HG02885 (cell line): ENCODE measurements around the gene P2RX2.
A peak's percentile ranks its signal among the peaks of the same experiment; 100 is the strongest.
"Not testable (repeated sequence)": the region's sequence is repeated elsewhere in the genome, so short reads cannot be mapped to it uniquely, and the experiment has no call there.

ENCODE experiments used
- ATAC-seq: cut with Tn5 transposase; IDR thresholded peaks from one replicate; pipeline ENCODE4 v1.9.1; 2021; ENCODE audit warnings: mild to moderate bottlenecking; ENCODE audit not compliant: unreplicated experiment, poor library complexity

P2RX2 gene

GRCh38 chr12:132582582-132583410 lies 35.8 kb upstream of the P2RX2 start:
- ATAC-seq: no peak

GRCh38 chr12:132583411-132583710 lies 35.2 kb upstream of the P2RX2 start:
- no peak for ATAC-seq

- ATAC-seq: no peak
These were observed 34.8 kb upstream of the P2RX2 start for GRCh38 chr12:132583736-132584135.

- no peak for ATAC-seq
These were observed 34.1 kb upstream of the P2RX2 start for GRCh38 chr12:132584429-132584828.

- ATAC-seq: no peak
These were observed 33.4 kb upstream of the P2RX2 start for GRCh38 chr12:132585177-132585576.

GRCh38 chr12:132586929-132587328 lies 31.6 kb upstream of the P2RX2 start:
- no peak for ATAC-seq

- ATAC-seq: no peak
These were observed 30.8 kb upstream of the P2RX2 start for GRCh38 chr12:132587781-132588180.

GRCh38 chr12:132588319-132588718 lies 30.3 kb upstream of the P2RX2 start:
- no peak for ATAC-seq

- ATAC-seq: no peak
These were observed 29.5 kb upstream of the P2RX2 start for GRCh38 chr12:132588821-132589669.

- no peak for ATAC-seq
These were observed 27.3 kb upstream of the P2RX2 start for GRCh38 chr12:132591107-132591935.

GRCh38 chr12:132592282-132592970 lies 26.1 kb upstream of the P2RX2 start:
- ATAC-seq: no peak

- ATAC-seq: no peak
These were observed 25.5 kb upstream of the P2RX2 start for GRCh38 chr12:132593071-132593470.

- ATAC-seq: no peak
These were observed 25.1 kb upstream of the P2RX2 start for GRCh38 chr12:132593521-132593920.

- ATAC-seq: peak; percentile 78
These were observed 24.6 kb upstream of the P2RX2 start for GRCh38 chr12:132593938-132594358.

GRCh38 chr12:132595183-132595582 lies 23.4 kb upstream of the P2RX2 start:
- no peak for ATAC-seq

GRCh38 chr12:132596016-132596415 lies 22.6 kb upstream of the P2RX2 start:
- no peak for ATAC-seq

- ATAC-seq: no peak
These were observed 21.0 kb upstream of the P2RX2 start for GRCh38 chr12:132597333-132598316.

GRCh38 chr12:132599502-132599901 lies 19.1 kb upstream of the P2RX2 start:
- ATAC-seq: not testable (repeated sequence)
